Measurements from ENCODE around the gene ZIM2. TPM values are rescaled to one million over a fixed set of nuclear protein-coding genes. Genes with fewer than 3 reads are reported as not detected.

Gene ZIM2
- polyA plus RNA-seq, 4 donors: 0.72 to 4.7 (median 2.6) TPM

Other genes with a start within 250 kb of the ZIM2 start
- 10 to 100 TPM in 2 of 4 donors, 1 to 10 TPM in 2; 8.1 to 11.3 (median 9.5) TPM for gene ZNF71, start 245.4 kb downstream of the ZIM2 start, polyA plus RNA-seq (ENCODE audit: insufficient read length in 4 of 4)
- 1 to 10 TPM; 1.1 to 2.3 (median 1.8) TPM for gene SMIM17, start 197.6 kb downstream of the ZIM2 start, polyA plus RNA-seq (ENCODE audit: insufficient read length in 4 of 4)
- 1 to 10 TPM; 4.4 to 7.3 (median 4.7) TPM for gene ZNF835, start 169.0 kb downstream of the ZIM2 start, polyA plus RNA-seq (ENCODE audit: insufficient read length in 4 of 4)
- gene PEG3, start within 50 bp of the ZIM2 start, polyA plus RNA-seq (ENCODE audit: insufficient read length in 4 of 4): 10 to 100 TPM; 50.6 to 95.4 (median 77.1) TPM